GM18868 (cell line): Measurements from ENCODE around the gene KHDRBS2.

Source experiments
- ATAC-seq: cut with Tn5 transposase; IDR thresholded peaks from one replicate; pipeline ENCODE4 v1.9.1; 2021; ENCODE audit warnings: mild to moderate bottlenecking, moderate library complexity; ENCODE audit not compliant: unreplicated experiment

Gene KHDRBS2

GRCh38 chr6:62285612-62286469, at the start of gene KHDRBS2:
KHDRBS2 (minus strand) TSS chr6:62286225.
- peak; percentile 100 for ATAC-seq

- ATAC-seq, result peak; percentile 40
Observed at GRCh38 chr6:62328607-62329006, 42.6 kb upstream of the KHDRBS2 start.

GRCh38 chr6:62324834-62325233, 38.8 kb upstream of the KHDRBS2 start:
- no peak for ATAC-seq

GRCh38 chr6:62323818-62324431, 37.9 kb upstream of the KHDRBS2 start:
- ATAC-seq, result no peak

- peak; percentile 92 for ATAC-seq
Observed at GRCh38 chr6:62298745-62299392, 12.8 kb upstream of the KHDRBS2 start.

GRCh38 chr6:62296541-62296940, 10.5 kb upstream of the KHDRBS2 start:
- no peak for ATAC-seq

- ATAC-seq, result no peak
Observed at GRCh38 chr6:62288974-62289373, 2.9 kb upstream of the KHDRBS2 start.

GRCh38 chr6:62288562-62288961, 2.5 kb upstream of the KHDRBS2 start:
- ATAC-seq, result no peak

- peak; percentile 0 for ATAC-seq
Observed at GRCh38 chr6:62286470-62286843, 432 bp upstream of the KHDRBS2 start.

- no peak for ATAC-seq
Observed at GRCh38 chr6:62284725-62285124, 1.3 kb downstream of the KHDRBS2 start.

- ATAC-seq, result no peak
Observed at GRCh38 chr6:62283796-62284411, 2.1 kb downstream of the KHDRBS2 start.

GRCh38 chr6:62283365-62283764, 2.7 kb downstream of the KHDRBS2 start:
- no peak for ATAC-seq

GRCh38 chr6:62280099-62280498, 5.9 kb downstream of the KHDRBS2 start:
- no peak for ATAC-seq

- ATAC-seq, result no peak
Observed at GRCh38 chr6:62272114-62272513, 13.9 kb downstream of the KHDRBS2 start.

GRCh38 chr6:62265906-62266525, 20.0 kb downstream of the KHDRBS2 start:
- no peak for ATAC-seq

GRCh38 chr6:62262283-62262682, 23.7 kb downstream of the KHDRBS2 start:
- no peak for ATAC-seq

GRCh38 chr6:62246087-62246486, 39.9 kb downstream of the KHDRBS2 start:
- ATAC-seq, result no peak

GRCh38 chr6:62236784-62237183, 49.2 kb downstream of the KHDRBS2 start:
- no peak for ATAC-seq

- ATAC-seq, result no peak
Observed at GRCh38 chr6:62229231-62229630, 56.8 kb downstream of the KHDRBS2 start.

GRCh38 chr6:62217866-62218265, 68.2 kb downstream of the KHDRBS2 start:
- ATAC-seq, result no peak

GRCh38 chr6:62202078-62202477, 83.9 kb downstream of the KHDRBS2 start:
- no peak for ATAC-seq
